ENCODE measurements around the gene PPFIBP2.

DNA sequence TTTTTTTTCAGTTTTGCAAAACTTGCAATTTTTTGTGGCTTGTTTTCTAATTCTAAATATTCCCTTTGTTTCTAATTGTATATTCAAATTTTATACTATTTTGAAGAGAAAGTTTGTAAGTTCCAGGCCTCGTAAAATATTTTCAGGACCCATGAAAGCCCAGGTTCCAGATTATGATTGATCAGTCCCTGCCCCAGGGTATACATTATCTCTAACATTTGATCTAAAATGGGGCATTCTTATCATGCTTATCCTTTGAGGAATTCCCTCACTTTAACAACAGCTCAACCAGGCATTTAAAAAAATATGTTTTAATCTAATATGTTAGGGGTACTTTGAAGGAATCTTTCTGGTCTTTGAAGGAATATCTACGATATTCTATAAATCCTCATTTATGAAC is 133.1 kb downstream of the PPFIBP2 start:
- TF ChIP-seq, protein P1, sequence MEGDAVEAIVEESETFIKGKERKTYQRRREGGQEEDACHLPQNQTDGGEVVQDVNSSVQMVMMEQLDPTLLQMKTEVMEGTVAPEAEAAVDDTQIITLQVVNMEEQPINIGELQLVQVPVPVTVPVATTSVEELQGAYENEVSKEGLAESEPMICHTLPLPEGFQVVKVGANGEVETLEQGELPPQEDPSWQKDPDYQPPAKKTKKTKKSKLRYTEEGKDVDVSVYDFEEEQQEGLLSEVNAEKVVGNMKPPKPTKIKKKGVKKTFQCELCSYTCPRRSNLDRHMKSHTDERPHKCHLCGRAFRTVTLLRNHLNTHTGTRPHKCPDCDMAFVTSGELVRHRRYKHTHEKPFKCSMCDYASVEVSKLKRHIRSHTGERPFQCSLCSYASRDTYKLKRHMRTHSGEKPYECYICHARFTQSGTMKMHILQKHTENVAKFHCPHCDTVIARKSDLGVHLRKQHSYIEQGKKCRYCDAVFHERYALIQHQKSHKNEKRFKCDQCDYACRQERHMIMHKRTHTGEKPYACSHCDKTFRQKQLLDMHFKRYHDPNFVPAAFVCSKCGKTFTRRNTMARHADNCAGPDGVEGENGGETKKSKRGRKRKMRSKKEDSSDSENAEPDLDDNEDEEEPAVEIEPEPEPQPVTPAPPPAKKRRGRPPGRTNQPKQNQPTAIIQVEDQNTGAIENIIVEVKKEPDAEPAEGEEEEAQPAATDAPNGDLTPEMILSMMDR (IDR thresholded peaks at IDR 0.05): no peak
- TF ChIP-seq POLR2A (IDR thresholded peaks at IDR 0.05; ENCODE audit: low read depth): no peak

Measured in esophagus muscularis mucosa (tissue), 3 donors.